ENCODE data around the gene RAB1B.

DNA sequence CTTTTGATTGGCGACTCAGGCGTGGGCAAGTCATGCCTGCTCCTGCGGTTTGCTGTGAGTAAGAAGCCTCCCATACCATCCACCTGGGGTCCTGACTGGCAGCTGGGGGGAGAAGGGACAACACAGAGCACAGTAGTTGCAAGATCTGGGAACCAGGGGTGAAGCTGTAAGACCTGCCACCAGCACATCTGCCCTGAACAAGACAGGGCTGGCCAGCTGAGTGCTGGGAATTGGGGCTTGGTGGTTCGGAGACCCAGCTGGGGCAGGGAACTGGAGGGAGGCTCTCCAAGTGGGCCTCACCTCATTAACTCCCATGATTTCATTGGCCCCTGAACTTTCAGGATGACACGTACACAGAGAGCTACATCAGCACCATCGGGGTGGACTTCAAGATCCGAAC is 3.4 kb downstream of the RAB1B start:
- TF ChIP-seq, protein P1, sequence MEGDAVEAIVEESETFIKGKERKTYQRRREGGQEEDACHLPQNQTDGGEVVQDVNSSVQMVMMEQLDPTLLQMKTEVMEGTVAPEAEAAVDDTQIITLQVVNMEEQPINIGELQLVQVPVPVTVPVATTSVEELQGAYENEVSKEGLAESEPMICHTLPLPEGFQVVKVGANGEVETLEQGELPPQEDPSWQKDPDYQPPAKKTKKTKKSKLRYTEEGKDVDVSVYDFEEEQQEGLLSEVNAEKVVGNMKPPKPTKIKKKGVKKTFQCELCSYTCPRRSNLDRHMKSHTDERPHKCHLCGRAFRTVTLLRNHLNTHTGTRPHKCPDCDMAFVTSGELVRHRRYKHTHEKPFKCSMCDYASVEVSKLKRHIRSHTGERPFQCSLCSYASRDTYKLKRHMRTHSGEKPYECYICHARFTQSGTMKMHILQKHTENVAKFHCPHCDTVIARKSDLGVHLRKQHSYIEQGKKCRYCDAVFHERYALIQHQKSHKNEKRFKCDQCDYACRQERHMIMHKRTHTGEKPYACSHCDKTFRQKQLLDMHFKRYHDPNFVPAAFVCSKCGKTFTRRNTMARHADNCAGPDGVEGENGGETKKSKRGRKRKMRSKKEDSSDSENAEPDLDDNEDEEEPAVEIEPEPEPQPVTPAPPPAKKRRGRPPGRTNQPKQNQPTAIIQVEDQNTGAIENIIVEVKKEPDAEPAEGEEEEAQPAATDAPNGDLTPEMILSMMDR (IDR thresholded peaks at IDR 0.05) = no peak
- TF ChIP-seq POLR2A (IDR thresholded peaks at IDR 0.05) = no peak
